DOHH2 (cell line): ENCODE results near the gene AGTPBP1.

Experiments used
- H3F3A ChIP-seq: fragments of 200-600 bp; sonication (generic), shearing (Covaris generic); 2 replicates; pipeline ENCODE4 v1.6.0; 2016; ENCODE audit warnings: antibody characterized with exemption, mild to moderate bottlenecking; ENCODE audit not compliant: control insufficient read depth, insufficient read depth
- H3K27ac ChIP-seq: fragments of 200-600 bp; sonication (generic); 2 replicates; pipeline ENCODE4 v1.5.1; 2014; ENCODE audit warnings: low read depth, mild to moderate bottlenecking, low read length, moderate library complexity
- H3K27me3 ChIP-seq: fragments of 200-600 bp; sonication (generic); 2 replicates; pipeline ENCODE4 v1.6.1; 2014; ENCODE audit warnings: mild to moderate bottlenecking, low read length, mixed read lengths; ENCODE audit not compliant: control insufficient read depth
- H3K36me3 ChIP-seq: fragments of 200-600 bp; sonication (generic); 2 replicates; pipeline ENCODE4 v1.6.1; 2014; ENCODE audit warnings: mild to moderate bottlenecking, low read length, moderate library complexity, mixed read lengths; ENCODE audit not compliant: control insufficient read depth
- H3K4me1 ChIP-seq: fragments of 200-600 bp; sonication (generic); 2 replicates; pipeline ENCODE4 v1.6.1; 2014; ENCODE audit warnings: mild to moderate bottlenecking, low read length, mixed read lengths; ENCODE audit not compliant: control insufficient read depth
- H3K4me2 ChIP-seq: fragments of 200-600 bp; sonication (generic); 2 replicates; pipeline ENCODE4 v1.6.0; 2014; ENCODE audit warnings: mild to moderate bottlenecking, low read length, moderate library complexity
- H3K4me3 ChIP-seq: fragments of 200-600 bp; sonication (generic); 2 replicates; pipeline ENCODE4 v1.5.1; 2014; ENCODE audit warnings: mild to moderate bottlenecking, low read length, mixed read lengths
- H3K79me2 ChIP-seq: fragments of 200-600 bp; sonication (generic); 2 replicates; pipeline ENCODE4 v1.6.1; 2014; ENCODE audit warnings: mild to moderate bottlenecking, low read length, mixed read lengths; ENCODE audit not compliant: control insufficient read depth
- H3K9me2 ChIP-seq: fragments of 200-600 bp; sonication (generic); replicated peaks from 2 replicates; pipeline ENCODE4 v1.6.1; 2014; ENCODE audit warnings: mild to moderate bottlenecking, low read length, mixed read lengths; ENCODE audit not compliant: control insufficient read depth
- H3K9me3 ChIP-seq: fragments of 200-600 bp; sonication (generic); 2 replicates; pipeline ENCODE4 v1.6.1; 2014; ENCODE audit warnings: antibody characterized with exemption, low read length, mixed read lengths; ENCODE audit not compliant: control insufficient read depth, insufficient read depth
- H4K20me1 ChIP-seq: fragments of 200-600 bp; sonication (generic); 2 replicates; pipeline ENCODE4 v1.6.0; 2014; ENCODE audit warnings: low read depth, mild to moderate bottlenecking, antibody characterized with exemption, low read length, moderate library complexity; ENCODE audit not compliant: control insufficient read depth, insufficient read depth
- EZH2phosphoT487 ChIP-seq: fragments of 200-600 bp; sonication (generic); IDR thresholded peaks from 2 replicates; pipeline ENCODE4 v1.6.1; 2017; ENCODE audit warnings: borderline replicate concordance, mild to moderate bottlenecking, antibody characterized with exemption, low read length, moderate library complexity, mixed read lengths
- TF ChIP-seq, protein P1 (sequence below): fragments of 200-600 bp; sonication (generic); IDR thresholded peaks from one replicate; pipeline ENCODE4 v1.5.1; 2014; ENCODE audit warnings: antibody characterized with exemption, mild to moderate bottlenecking, low read depth, low read length; ENCODE audit not compliant: poor library complexity, severe bottlenecking

The AGTPBP1 gene

DNA sequence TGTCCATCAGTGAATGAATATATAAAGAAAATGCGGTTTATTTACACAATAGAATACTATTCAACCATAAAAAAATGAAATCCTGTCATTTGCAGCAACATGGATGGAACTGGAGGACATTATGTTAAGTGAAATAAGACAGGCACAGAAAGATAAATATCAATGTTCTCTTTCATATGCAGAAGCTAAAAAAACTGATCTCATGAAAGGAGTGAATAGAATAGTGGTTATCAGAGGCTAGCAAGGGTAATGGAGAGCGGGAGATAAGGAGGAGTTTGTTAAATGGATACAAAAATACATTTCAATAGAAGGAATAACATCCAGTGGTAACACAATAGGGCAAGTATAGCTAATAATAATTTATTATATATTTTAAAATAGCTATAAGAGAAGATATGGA is 65.0 kb downstream of the AGTPBP1 start:
- Histone ChIP-seq H3K36me3 (peaks cover 14% of the 10 kb centered on the region), H3K4me2 (no peak overlapping the region), H3K9me3 (no peaks in the 10 kb centered on the region), H3K4me3 (no peak overlapping the region), H3K4me1 (no peaks in the 10 kb centered on the region), H3F3A (no peaks in the 10 kb centered on the region), H3K27me3 (no peaks in the 10 kb centered on the region), H3K79me2 (no peaks in the 10 kb centered on the region), H3K9me2 (no peaks in the 10 kb centered on the region), H3K27ac (no peak overlapping the region), H4K20me1 (no peaks in the 10 kb centered on the region)
- no peak for TF ChIP-seq EZH2phosphoT487
- TF ChIP-seq, protein P1, sequence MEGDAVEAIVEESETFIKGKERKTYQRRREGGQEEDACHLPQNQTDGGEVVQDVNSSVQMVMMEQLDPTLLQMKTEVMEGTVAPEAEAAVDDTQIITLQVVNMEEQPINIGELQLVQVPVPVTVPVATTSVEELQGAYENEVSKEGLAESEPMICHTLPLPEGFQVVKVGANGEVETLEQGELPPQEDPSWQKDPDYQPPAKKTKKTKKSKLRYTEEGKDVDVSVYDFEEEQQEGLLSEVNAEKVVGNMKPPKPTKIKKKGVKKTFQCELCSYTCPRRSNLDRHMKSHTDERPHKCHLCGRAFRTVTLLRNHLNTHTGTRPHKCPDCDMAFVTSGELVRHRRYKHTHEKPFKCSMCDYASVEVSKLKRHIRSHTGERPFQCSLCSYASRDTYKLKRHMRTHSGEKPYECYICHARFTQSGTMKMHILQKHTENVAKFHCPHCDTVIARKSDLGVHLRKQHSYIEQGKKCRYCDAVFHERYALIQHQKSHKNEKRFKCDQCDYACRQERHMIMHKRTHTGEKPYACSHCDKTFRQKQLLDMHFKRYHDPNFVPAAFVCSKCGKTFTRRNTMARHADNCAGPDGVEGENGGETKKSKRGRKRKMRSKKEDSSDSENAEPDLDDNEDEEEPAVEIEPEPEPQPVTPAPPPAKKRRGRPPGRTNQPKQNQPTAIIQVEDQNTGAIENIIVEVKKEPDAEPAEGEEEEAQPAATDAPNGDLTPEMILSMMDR = no peak

DNA sequence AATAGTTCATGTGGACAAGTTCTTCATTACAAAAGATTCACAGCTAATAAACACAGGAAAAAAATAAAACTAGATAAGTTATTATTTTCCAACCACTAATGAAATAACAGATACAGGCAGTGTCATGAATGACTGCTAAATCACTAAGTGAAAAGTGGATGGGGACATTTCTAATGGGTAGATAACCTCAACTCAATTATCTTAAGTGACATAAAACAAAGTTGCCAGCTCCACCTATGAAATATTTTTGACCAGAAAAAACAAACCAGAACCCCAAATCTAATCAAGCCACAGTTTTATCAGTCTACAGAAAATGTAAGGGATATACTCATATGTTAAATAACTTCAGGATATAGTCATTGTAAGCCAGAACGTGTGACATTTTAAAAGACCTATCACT is 74.4 kb downstream of the AGTPBP1 start:
- no peaks in the 10 kb centered on the region for H3K4me1 ChIP-seq
- no peaks in the 10 kb centered on the region for H3K27me3 ChIP-seq
- no peak overlapping the region for H3K4me3 ChIP-seq
- no peaks in the 10 kb centered on the region for H3F3A ChIP-seq
- H3K79me2 ChIP-seq = no peaks in the 10 kb centered on the region
- H3K4me2 ChIP-seq = no peak overlapping the region
- no peaks in the 10 kb centered on the region for H3K9me3 ChIP-seq
- peaks cover 6% of the 10 kb centered on the region; the same call in 1 of the 2 replicates for H3K36me3 ChIP-seq
- H3K27ac ChIP-seq = no peak overlapping the region
- H4K20me1 ChIP-seq = no peaks in the 10 kb centered on the region
- TF ChIP-seq, protein P1 = no peak
- no peak for TF ChIP-seq EZH2phosphoT487
- H3K9me2 ChIP-seq = no peaks in the 10 kb centered on the region

DNA sequence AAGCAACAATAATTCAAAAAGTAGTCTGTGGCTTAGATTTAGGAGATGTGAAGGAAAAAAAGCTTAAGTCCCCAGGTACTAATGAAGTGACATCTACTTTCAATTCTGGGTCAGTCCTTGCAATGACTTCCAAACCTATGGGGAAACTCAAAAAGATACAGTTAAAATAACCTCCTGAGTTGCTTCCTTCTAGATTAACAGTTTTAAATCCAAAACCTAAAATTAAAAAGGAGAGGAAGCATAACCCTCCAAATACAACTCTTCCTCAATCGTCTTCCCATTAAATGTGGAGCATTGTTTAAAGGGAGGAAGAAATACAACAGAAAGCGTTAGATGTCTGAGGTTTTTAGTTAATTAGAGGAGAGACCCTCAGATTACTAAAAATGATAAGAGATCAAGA is 75.7 kb downstream of the AGTPBP1 start:
- Histone ChIP-seq H3K9me3 (no peaks in the 10 kb centered on the region), H3K4me2 (no peak overlapping the region), H3K79me2 (no peaks in the 10 kb centered on the region), H3K4me1 (no peaks in the 10 kb centered on the region), H3K27ac (no peak overlapping the region), H4K20me1 (no peaks in the 10 kb centered on the region), H3F3A (no peaks in the 10 kb centered on the region), H3K27me3 (no peaks in the 10 kb centered on the region), H3K4me3 (no peak overlapping the region), H3K9me2 (no peaks in the 10 kb centered on the region), H3K36me3 (peaks cover 6% of the 10 kb centered on the region; the same call in 1 of the 2 replicates)
- TF ChIP-seq EZH2phosphoT487 = no peak
- TF ChIP-seq, protein P1 = no peak
